H1 (cell line): ENCODE data around the gene ALPG. TPM values are rescaled to one million over a fixed set of nuclear protein-coding genes. Genes with fewer than 3 reads are reported as not detected.

Experiments
- SIRT6 ChIP-seq: IDR thresholded peaks from one replicate; pipeline ENCODE4 v1.7.1; 2012; ENCODE audit warnings: low read length, inconsistent platforms
- polyA plus RNA-seq, 7 experiments: library from polyadenylated mRNA; depleted of rRNA in 3 of 7; stranded (reverse) in 5 of 7; unstranded in 2 of 7; fragments of >200 nt in 5 of 7; fragments of 200-250 nt in 2 of 7; gene quantifications; 1 replicate in 5 of 7; 2 replicates in 1 of 7; 4 replicates in 1 of 7; pipeline versions ENCODE4 v1.2.1 to v1.2.3, GENCODE V29; 2011 to 2013; ENCODE audit warnings: missing spikeins in 2 of 7, mixed read lengths in 2 of 7
- total RNA-seq: library from RNA; stranded (reverse); fragmentation: NEBNext Ultra II Directional; extraction: Animal tissue kit (Norgen Biotek cat#: 25700); gene quantifications from 2 replicates; pipeline ENCODE4 v1.2.1, GENCODE V29; 2021

Gene ALPG
- total and polyA plus RNA-seq, 2 of the 8 experiments (the other 6 are each of a cell fraction or from before 2014, with no cell fraction given): 0.56 to 2.1 TPM

DNA sequence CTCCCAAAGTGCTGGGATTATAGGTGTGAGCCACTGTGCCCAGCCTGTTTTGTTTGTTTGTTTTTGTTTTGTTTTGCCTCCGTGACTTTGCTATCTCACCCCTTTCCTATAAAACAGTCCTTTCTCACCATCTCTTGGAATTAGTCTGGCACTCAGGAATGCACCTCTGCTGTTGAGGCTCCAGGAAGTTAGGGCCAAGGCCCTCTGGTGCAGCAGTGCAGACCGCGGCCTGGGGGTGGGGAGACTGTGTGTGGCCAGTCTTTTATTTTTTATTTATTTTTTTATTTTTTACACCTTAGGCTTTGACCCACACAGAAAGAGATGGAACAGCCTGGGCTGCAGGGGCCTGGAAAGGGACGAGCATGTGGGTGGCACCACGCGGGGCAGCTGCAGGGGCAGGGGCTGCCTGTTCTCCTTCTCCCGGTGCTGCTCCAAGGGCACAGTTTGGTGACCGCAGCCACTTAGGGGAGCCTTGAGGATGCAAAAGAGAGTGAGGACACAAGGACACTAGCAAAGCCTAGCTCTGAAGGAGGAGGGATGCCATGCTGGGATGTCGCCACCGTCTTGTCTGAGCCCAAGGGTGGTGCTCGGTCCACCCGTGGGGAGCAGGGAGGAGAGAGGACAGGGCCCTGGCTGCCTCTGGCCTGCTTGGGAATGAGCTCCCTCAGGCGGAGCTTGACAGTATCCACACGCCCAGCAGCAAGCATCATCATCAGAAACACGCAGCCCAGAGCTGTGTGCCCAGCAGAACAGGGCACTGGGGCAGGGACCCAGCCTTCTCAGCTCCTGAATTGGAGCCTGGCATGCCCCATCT lies 29.9 kb downstream of the ALPG start (continued):
- TF ChIP-seq SIRT6: no peak
